Neuronal stem cell (in vitro differentiated cells): ENCODE data around the gene LNP1.

Experiments used
- DNase-seq: peaks from one replicate; pipeline ENCODE4 v3.0.0-alpha.2; 2013; ENCODE audit warnings: low spot score
- H2AFZ ChIP-seq: one replicate; pipeline ENCODE4 v1.6.1; 2013; ENCODE audit warnings: mild to moderate bottlenecking, low read length, inconsistent platforms
- H2AK5ac ChIP-seq: 2 replicates; pipeline ENCODE4 v1.6.1; 2013; ENCODE audit warnings: low read depth, mild to moderate bottlenecking, inconsistent platforms, low read length, moderate library complexity, mixed read lengths
- H2BK120ac ChIP-seq: 2 replicates; pipeline ENCODE4 v1.6.1; 2013; ENCODE audit warnings: low read depth, mild to moderate bottlenecking, inconsistent platforms, low read length, moderate library complexity, mixed read lengths
- H2BK12ac ChIP-seq: one replicate; pipeline ENCODE4 v1.6.1; 2013; ENCODE audit warnings: low read length, inconsistent platforms
- H2BK15ac ChIP-seq: 2 replicates; pipeline ENCODE4 v1.6.1; 2013; ENCODE audit warnings: mild to moderate bottlenecking, low read length, inconsistent platforms, mixed read lengths
- H2BK5ac ChIP-seq: one replicate; pipeline ENCODE4 v1.6.1; 2013; ENCODE audit warnings: inconsistent platforms, mild to moderate bottlenecking, low read length, moderate library complexity
- H3K14ac ChIP-seq: one replicate; pipeline ENCODE4 v1.6.1; 2013; ENCODE audit warnings: low read length, inconsistent platforms
- H3K18ac ChIP-seq: 2 replicates; pipeline ENCODE4 v1.6.1; 2013; ENCODE audit warnings: low read length, inconsistent platforms
- H3K23ac ChIP-seq: 2 replicates; pipeline ENCODE4 v1.6.1; 2013; ENCODE audit warnings: low read depth, mild to moderate bottlenecking, mixed read lengths, low read length, inconsistent platforms; ENCODE audit not compliant: poor library complexity
- H3K27ac ChIP-seq: replicated peaks from 3 replicates; pipeline ENCODE4 v1.5.1; 2013; ENCODE audit warnings: low read length, inconsistent platforms
- H3K27me3 ChIP-seq, 3 experiments: 2 replicates each; pipeline ENCODE4 v1.6.1; 2013; ENCODE audit warnings: low read length in 3 of 3, mild to moderate bottlenecking in 2 of 3, inconsistent platforms in 1 of 3, low read depth in 1 of 3, mixed read lengths in 1 of 3, moderate library complexity in 1 of 3; ENCODE audit not compliant: control insufficient read depth in 3 of 3, insufficient read depth in 3 of 3
- H3K36me3 ChIP-seq, 2 donors: replicated peaks in 1 of 2; 2 replicates each; pipeline ENCODE4 v1.6.1; 2013; ENCODE audit warnings: low read length in 2 of 2; ENCODE audit not compliant: control insufficient read depth in 2 of 2, insufficient read depth in 2 of 2
- H3K4ac ChIP-seq: 2 replicates; pipeline ENCODE4 v1.6.1; 2013; ENCODE audit warnings: inconsistent platforms, mild to moderate bottlenecking, low read length, moderate library complexity
- H3K4me1 ChIP-seq, 2 donors: 1 replicate in 1 of 2; 2 replicates in 1 of 2; pipeline ENCODE4 v1.6.1; 2013; ENCODE audit warnings: low read length in 2 of 2, low read depth in 1 of 2; ENCODE audit not compliant: control insufficient read depth in 2 of 2, insufficient read depth in 1 of 2
- H3K4me2 ChIP-seq: one replicate; pipeline ENCODE4 v1.6.1; 2013; ENCODE audit warnings: mild to moderate bottlenecking, low read length, inconsistent platforms; ENCODE audit not compliant: insufficient read depth, poor library complexity, severe bottlenecking
- H3K4me3 ChIP-seq, 2 donors: 2 replicates each; pipeline ENCODE4 v1.5.1; 2013; ENCODE audit warnings: low read length in 2 of 2, mild to moderate bottlenecking in 2 of 2, inconsistent platforms in 1 of 2, moderate library complexity in 1 of 2
- H3K79me1 ChIP-seq: one replicate; pipeline ENCODE4 v1.6.1; 2013; ENCODE audit warnings: low read depth, mild to moderate bottlenecking, inconsistent platforms, low read length, moderate library complexity
- H3K9ac ChIP-seq: one replicate; pipeline ENCODE4 v1.6.1; 2013; ENCODE audit warnings: mild to moderate bottlenecking, low read depth, low read length, inconsistent platforms; ENCODE audit not compliant: poor library complexity
- H3K9me3 ChIP-seq, 2 donors: replicated peaks in 1 of 2; 2 replicates each; pipeline versions ENCODE3 to v1.6.1; 2013; ENCODE audit warnings: low read length in 2 of 2, mild to moderate bottlenecking in 2 of 2, inconsistent platforms in 1 of 2, low read depth in 1 of 2, mixed read lengths in 1 of 2, moderate library complexity in 1 of 2; ENCODE audit not compliant: control insufficient read depth in 2 of 2, insufficient read depth in 1 of 2
- H4K8ac ChIP-seq: one replicate; pipeline ENCODE4 v1.6.1; 2013; ENCODE audit warnings: low read depth, mild to moderate bottlenecking, inconsistent platforms, low read length, moderate library complexity
- H4K91ac ChIP-seq: one replicate; pipeline ENCODE4 v1.6.1; 2013; ENCODE audit warnings: low read length, low read depth, mild to moderate bottlenecking, inconsistent platforms; ENCODE audit not compliant: poor library complexity
- WGBS, 2 donors: extraction: QIAGEN DNeasy Blood & Tissue Kit; methylation state at CpG; one replicate each; pipeline ENCODE4 v1.1.7; 2013; ENCODE audit warnings: missing lambda C conversion rate in 2 of 2, mixed read lengths in 1 of 2; ENCODE audit not compliant: insufficient read length in 2 of 2, insufficient replicate concordance in 1 of 2; ENCODE audit errors: extremely low coverage in 2 of 2; 5-methylcytosine and 5-hydroxymethylcytosine counted together

LNP1 gene

DNA sequence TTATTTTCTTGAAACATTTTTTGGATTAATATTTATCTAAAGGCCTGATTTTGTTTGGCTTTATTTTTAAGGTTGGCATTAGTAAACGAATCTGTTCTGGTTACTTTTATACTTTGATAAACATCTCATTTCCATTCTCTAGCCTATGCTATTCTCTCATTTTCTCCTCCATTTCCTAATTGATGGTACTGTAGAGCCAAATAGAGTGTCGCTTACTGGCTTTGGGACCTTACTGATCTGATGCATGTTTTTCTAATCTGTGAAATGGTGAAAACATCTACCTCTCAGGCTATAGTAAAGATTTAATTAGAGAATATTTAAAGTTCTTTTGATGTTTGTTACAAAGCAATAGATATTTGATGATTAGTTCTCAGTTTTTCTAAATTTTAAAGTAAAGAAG is 1.6 kb downstream of the LNP1 start:
- Histone ChIP-seq H2BK5ac (no peak overlapping the region), H3K4me3 (peak overlapping the region in 1 of 2 donors; percentile 83), H2AK5ac (no peak overlapping the region), H3K4ac (no peak overlapping the region), H3K14ac (no peak overlapping the region), H3K27me3 (no peaks in the 10 kb centered on the region), H4K91ac (no peak overlapping the region), H3K9me3 (peaks cover 0 to 17% of the 10 kb centered on the region in 2 donors), H4K8ac (no peak overlapping the region), H3K9ac (no peak overlapping the region), H3K23ac (no peak overlapping the region), H3K4me1 (peaks cover 5 to 10% of the 10 kb centered on the region in 2 donors), H2BK12ac (no peak overlapping the region), H3K4me2 (peak overlapping the region; percentile 31), H3K36me3 (peaks cover 0 to 15% of the 10 kb centered on the region in 2 donors), H3K79me1 (peaks cover 4% of the 10 kb centered on the region), H2AFZ (peak overlapping the region; percentile 85), H3K18ac (no peak overlapping the region), H2BK15ac (no peak overlapping the region), H3K27ac (no peak overlapping the region), H2BK120ac (no peak overlapping the region)
- no peak for DNase-seq
- WGBS, 2 donors, result no CpG with 5 or more reads among the region's 2 CpGs

DNA sequence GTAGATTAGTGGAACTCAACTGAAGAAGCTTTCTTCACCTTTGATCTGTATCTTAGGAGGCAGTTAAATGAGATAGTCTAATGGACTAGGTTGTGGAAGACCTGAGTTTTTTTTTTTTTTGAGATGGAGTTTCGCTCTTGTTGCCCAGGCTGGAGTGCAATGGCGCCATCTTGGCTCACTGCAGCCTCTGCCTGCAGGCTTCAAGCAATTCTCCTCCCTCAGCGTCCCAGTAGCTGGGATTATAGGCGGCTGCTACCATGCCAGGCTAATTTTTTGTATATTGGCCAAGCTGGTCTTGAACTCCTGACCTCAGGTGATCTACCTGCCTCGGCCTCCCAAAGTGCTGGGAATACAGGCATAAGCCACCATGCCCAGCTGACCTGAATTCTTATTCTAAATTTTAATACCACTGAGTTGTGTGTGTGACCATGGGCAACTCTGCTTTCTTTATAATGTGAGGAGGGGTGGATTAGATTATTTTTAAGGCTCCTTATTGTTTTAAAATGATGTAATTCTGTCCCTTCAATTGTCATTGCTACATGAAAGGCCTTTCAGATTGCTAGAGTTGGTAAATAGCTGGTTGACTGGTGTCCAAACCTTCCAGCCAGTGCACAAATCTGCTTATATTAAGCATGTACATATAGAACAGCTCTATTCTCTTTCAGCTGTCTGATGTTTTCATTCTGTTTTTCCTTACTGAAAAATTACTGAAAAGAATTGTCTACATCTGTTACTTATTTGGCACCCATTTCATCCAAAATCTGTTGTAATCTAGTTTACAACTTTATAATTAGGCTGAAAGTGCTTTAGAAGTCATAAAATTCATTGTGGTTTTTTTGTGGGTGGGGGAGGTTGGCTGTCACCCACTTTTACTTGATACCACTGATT is 2.3 kb downstream of the LNP1 start:
- no peak overlapping the region for H2BK120ac ChIP-seq
- peak overlapping the region; percentile 71 to 83 for H3K4me3 ChIP-seq
- peaks cover 2 to 20% of the 10 kb centered on the region in 2 donors for H3K36me3 ChIP-seq
- no peak overlapping the region for H3K14ac ChIP-seq
- peaks cover 9% of the 10 kb centered on the region for H3K79me1 ChIP-seq
- no peak overlapping the region for H3K23ac ChIP-seq
- H3K18ac ChIP-seq, result no peak overlapping the region
- no peak overlapping the region for H2AK5ac ChIP-seq
- no peak overlapping the region for H2BK5ac ChIP-seq
- peaks cover 5 to 10% of the 10 kb centered on the region in 2 donors for H3K4me1 ChIP-seq
- H2BK12ac ChIP-seq, result no peak overlapping the region
- no peak overlapping the region for H3K4ac ChIP-seq
- H3K9ac ChIP-seq, result no peak overlapping the region
- DNase-seq, result no peak
- no peak overlapping the region for H2BK15ac ChIP-seq
- no peak overlapping the region for H3K27ac ChIP-seq
- no peak overlapping the region for H4K8ac ChIP-seq
- WGBS, 2 donors, result no CpG with 5 or more reads among the region's 5 CpGs
- peak overlapping the region; percentile 85 for H2AFZ ChIP-seq
- peak overlapping the region; percentile 23 for H3K4me2 ChIP-seq
- peaks cover 0 to 24% of the 10 kb centered on the region in 2 donors for H3K9me3 ChIP-seq
- no peaks in the 10 kb centered on the region for H3K27me3 ChIP-seq
- no peak overlapping the region for H4K91ac ChIP-seq

- Histone ChIP-seq H3K36me3 (peaks cover 2 to 25% of the 10 kb centered on the region in 2 donors), H3K4me3 (peak overlapping the region in 1 of 2 donors; percentile 83), H4K8ac (no peak overlapping the region), H4K91ac (no peak overlapping the region), H3K18ac (no peak overlapping the region), H2AFZ (peak overlapping the region; percentile 85), H2BK120ac (no peak overlapping the region), H3K4me1 (peaks cover 5 to 10% of the 10 kb centered on the region in 2 donors), H2BK15ac (no peak overlapping the region), H3K4ac (no peak overlapping the region), H3K27me3 (no peaks in the 10 kb centered on the region), H3K4me2 (no peak overlapping the region), H2BK5ac (no peak overlapping the region), H2AK5ac (no peak overlapping the region), H3K9ac (no peak overlapping the region), H3K9me3 (peaks cover 0 to 29% of the 10 kb centered on the region in 2 donors), H3K27ac (no peak overlapping the region), H2BK12ac (no peak overlapping the region), H3K14ac (no peak overlapping the region), H3K79me1 (peaks cover 9% of the 10 kb centered on the region), H3K23ac (no peak overlapping the region)
- no peak for DNase-seq
- no CpG with 5 or more reads among the region's 1 CpG for WGBS, 2 donors
Observed at GRCh38 chr3:100404250-100404548, 2.9 kb downstream of the LNP1 start.

DNA sequence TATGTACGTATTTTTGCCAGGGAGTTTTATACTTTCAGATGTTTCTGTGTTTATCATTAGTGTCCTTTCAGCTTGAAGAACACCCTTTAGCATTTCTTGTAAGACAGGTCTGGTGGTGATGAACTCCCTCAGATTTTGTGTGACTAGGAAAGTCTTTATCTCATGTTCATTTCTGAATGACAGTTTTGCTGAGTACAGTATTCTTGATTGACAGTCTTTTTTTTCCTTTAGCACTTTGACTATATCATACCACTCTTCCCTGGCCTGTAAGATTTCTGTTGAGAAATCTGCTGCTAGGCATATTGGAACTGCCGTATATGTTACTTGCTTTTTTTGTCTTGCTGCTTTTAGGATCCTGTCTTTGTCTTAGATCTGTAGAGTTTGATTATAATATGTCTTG is 5.8 kb downstream of the LNP1 start:
- H2AFZ ChIP-seq, result no peak overlapping the region
- DNase-seq, result no peak
- H3K4me1 ChIP-seq, result peaks cover 0 to 2% of the 10 kb centered on the region in 2 donors
- no peak overlapping the region for H3K14ac ChIP-seq
- no peak overlapping the region for H4K8ac ChIP-seq
- no peak overlapping the region for H2BK15ac ChIP-seq
- H2BK5ac ChIP-seq, result no peak overlapping the region
- H3K18ac ChIP-seq, result no peak overlapping the region
- no peaks in the 10 kb centered on the region for H3K27me3 ChIP-seq
- H2BK120ac ChIP-seq, result no peak overlapping the region
- peaks cover 6 to 49% of the 10 kb centered on the region in 2 donors for H3K36me3 ChIP-seq
- no peak overlapping the region for H3K4me2 ChIP-seq
- no peak overlapping the region for H3K27ac ChIP-seq
- no peak overlapping the region for H3K23ac ChIP-seq
- H3K9ac ChIP-seq, result no peak overlapping the region
- H2BK12ac ChIP-seq, result no peak overlapping the region
- no peak overlapping the region for H2AK5ac ChIP-seq
- no peak overlapping the region for H4K91ac ChIP-seq
- no peak overlapping the region for H3K4me3 ChIP-seq
- H3K4ac ChIP-seq, result no peak overlapping the region
- no CpG with 5 or more reads among the region's 2 CpGs for WGBS, 2 donors
- H3K9me3 ChIP-seq, result peaks cover 0 to 42% of the 10 kb centered on the region in 2 donors
- peaks cover 5% of the 10 kb centered on the region for H3K79me1 ChIP-seq
